Osteocyte (in vitro differentiated cells): ENCODE results near the gene BCKDHB. TPM values are rescaled to one million over a fixed set of nuclear protein-coding genes. Genes with fewer than 3 reads are reported as not detected.
A peak's percentile ranks its signal among the peaks of the same experiment; 100 is the strongest.
"Not testable (repeated sequence)": the region's sequence is repeated elsewhere in the genome, so short reads cannot be mapped to it uniquely, and the experiment has no call there.

Experiments
- DNase-seq: peaks from one replicate; pipeline ENCODE4 v3.0.0; 2021; ENCODE audit warnings: mixed read lengths; ENCODE audit not compliant: unreplicated experiment; ENCODE audit errors: extremely low spot score
- H3K27ac Mint-ChIP-seq: one replicate; pipeline ENCODE4 v1.8.0; 2021; ENCODE audit warnings: mild to moderate bottlenecking, mixed read lengths; ENCODE audit not compliant: unreplicated experiment
- H3K27me3 Mint-ChIP-seq: one replicate; pipeline ENCODE4 v1.8.0; 2021; ENCODE audit warnings: mixed read lengths; ENCODE audit not compliant: unreplicated experiment
- H3K36me3 Mint-ChIP-seq: one replicate; pipeline ENCODE4 v1.8.0; 2021; ENCODE audit warnings: mixed read lengths; ENCODE audit not compliant: unreplicated experiment
- H3K4me1 Mint-ChIP-seq: one replicate; pipeline ENCODE4 v1.8.0; 2021; ENCODE audit warnings: mixed read lengths; ENCODE audit not compliant: unreplicated experiment
- H3K4me3 Mint-ChIP-seq: one replicate; pipeline ENCODE4 v1.8.0; 2021; ENCODE audit warnings: mild to moderate bottlenecking, moderate library complexity, mixed read lengths; ENCODE audit not compliant: unreplicated experiment
- H3K9me3 Mint-ChIP-seq: one replicate; pipeline ENCODE4 v1.8.0; 2021; ENCODE audit warnings: mixed read lengths; ENCODE audit not compliant: unreplicated experiment
- CTCF ChIP-seq: fragments of 200-600 bp; sonication (generic); IDR thresholded peaks from 2 replicates; pipeline ENCODE4 v1.5.0; 2021; ENCODE audit warnings: antibody characterized with exemption, mild to moderate bottlenecking, moderate library complexity
- total RNA-seq: library from RNA; stranded (reverse); gene quantifications from 2 replicates; pipeline ENCODE4 v1.2.1, GENCODE V29; 2021

The BCKDHB gene
- total RNA-seq, 1 donor from 2014 or later = 20.4 TPM

GRCh38 chr6:80206758-80207157 is 100.3 kb downstream of the BCKDHB start:
- Mint-ChIP-seq H3K27me3 (no peaks in the 10 kb centered on the region), H3K27ac (no peak overlapping the region), H3K9me3 (no peaks in the 10 kb centered on the region), H3K36me3 (peaks cover 14% of the 10 kb centered on the region), H3K4me1 (peaks cover 4% of the 10 kb centered on the region), H3K4me3 (no peak overlapping the region)
- no peak for TF ChIP-seq CTCF
- DNase-seq = no peak

- peaks cover 4% of the 10 kb centered on the region for H3K4me1 Mint-ChIP-seq
- H3K4me3 Mint-ChIP-seq = no peak overlapping the region
- no peak for DNase-seq
- H3K36me3 Mint-ChIP-seq = peaks cover 10% of the 10 kb centered on the region
- no peak for TF ChIP-seq CTCF
- no peaks in the 10 kb centered on the region for H3K9me3 Mint-ChIP-seq
- no peak overlapping the region for H3K27ac Mint-ChIP-seq
- H3K27me3 Mint-ChIP-seq = no peaks in the 10 kb centered on the region
These were observed 103.0 kb downstream of the BCKDHB start for GRCh38 chr6:80209430-80209829.

- H3K9me3 Mint-ChIP-seq = no peaks in the 10 kb centered on the region
- H3K4me3 Mint-ChIP-seq = no peak overlapping the region
- DNase-seq = no peak
- H3K36me3 Mint-ChIP-seq = peaks cover 6% of the 10 kb centered on the region
- H3K4me1 Mint-ChIP-seq = peaks cover 4% of the 10 kb centered on the region
- H3K27ac Mint-ChIP-seq = no peak overlapping the region
- H3K27me3 Mint-ChIP-seq = no peaks in the 10 kb centered on the region
- no peak for TF ChIP-seq CTCF
These were observed 104.1 kb downstream of the BCKDHB start for GRCh38 chr6:80210618-80211017.

GRCh38 chr6:80211286-80211685 is 104.8 kb downstream of the BCKDHB start:
- no peak overlapping the region for H3K4me3 Mint-ChIP-seq
- no peak for DNase-seq
- no peak overlapping the region for H3K27ac Mint-ChIP-seq

GRCh38 chr6:80211890-80212289 is 105.4 kb downstream of the BCKDHB start:
- not testable (repeated sequence) for H3K9me3 Mint-ChIP-seq, DNase-seq, H3K36me3 Mint-ChIP-seq, H3K4me3 Mint-ChIP-seq, H3K27me3 Mint-ChIP-seq, H3K27ac Mint-ChIP-seq, H3K4me1 Mint-ChIP-seq

More at GRCh38 chr6:80211286-80211685, 104.8 kb downstream of the BCKDHB start:
- Mint-ChIP-seq H3K4me1 (peaks cover 4% of the 10 kb centered on the region), H3K36me3 (peaks cover 4% of the 10 kb centered on the region), H3K9me3 (no peaks in the 10 kb centered on the region), H3K27me3 (no peaks in the 10 kb centered on the region)
- no peak for TF ChIP-seq CTCF

- Mint-ChIP-seq H3K9me3 (no peaks in the 10 kb centered on the region), H3K27ac (no peak overlapping the region), H3K4me3 (no peak overlapping the region), H3K27me3 (no peaks in the 10 kb centered on the region), H3K4me1 (peaks cover 4% of the 10 kb centered on the region), H3K36me3 (peaks cover 3% of the 10 kb centered on the region)
- DNase-seq = no peak
- TF ChIP-seq CTCF = peak; percentile 82
These were observed 108.1 kb downstream of the BCKDHB start for GRCh38 chr6:80214436-80215022.
